HG02870 (cell line): ENCODE results near the gene HOXB4.

ENCODE experiments used
- ATAC-seq: cut with Tn5 transposase; IDR thresholded peaks from one replicate; pipeline ENCODE4 v1.9.1; 2021; ENCODE audit warnings: mild to moderate bottlenecking, moderate library complexity; ENCODE audit not compliant: unreplicated experiment

Gene HOXB4

GRCh38 chr17:48549914-48550501, 28.1 kb downstream of the HOXB4 start:
- no peak for ATAC-seq

GRCh38 chr17:48549281-48549630, 28.9 kb downstream of the HOXB4 start:
- ATAC-seq: no peak

- ATAC-seq: no peak
Observed at GRCh38 chr17:48548523-48549280, 29.4 kb downstream of the HOXB4 start.

GRCh38 chr17:48547808-48548522, 30.2 kb downstream of the HOXB4 start:
- ATAC-seq: no peak

GRCh38 chr17:48546924-48547807, 31.0 kb downstream of the HOXB4 start:
- no peak for ATAC-seq

- no peak for ATAC-seq
Observed at GRCh38 chr17:48546137-48546923, 31.8 kb downstream of the HOXB4 start.

- ATAC-seq: no peak
Observed at GRCh38 chr17:48545539-48545938, 32.6 kb downstream of the HOXB4 start.

- no peak for ATAC-seq
Observed at GRCh38 chr17:48545022-48545375, 33.2 kb downstream of the HOXB4 start, which contains the start of gene HOXB2. HOXB2 (minus strand) TSS chr17:48545109; CDS start chr17:48544911, 198 bp downstream.

- ATAC-seq: no peak
Observed at GRCh38 chr17:48544349-48545021, 33.7 kb downstream of the HOXB4 start.

- ATAC-seq: no peak
Observed at GRCh38 chr17:48543854-48544348, 34.2 kb downstream of the HOXB4 start.

GRCh38 chr17:48543107-48543853, 34.9 kb downstream of the HOXB4 start:
- ATAC-seq: no peak

GRCh38 chr17:48542698-48543106, 35.4 kb downstream of the HOXB4 start:
- ATAC-seq: no peak

- ATAC-seq: no peak
Observed at GRCh38 chr17:48542114-48542656, 36.0 kb downstream of the HOXB4 start.

- ATAC-seq: no peak
Observed at GRCh38 chr17:48541577-48542113, 36.5 kb downstream of the HOXB4 start.

GRCh38 chr17:48541036-48541576, 37.0 kb downstream of the HOXB4 start:
- no peak for ATAC-seq

- ATAC-seq: no peak
Observed at GRCh38 chr17:48540213-48540612, 37.9 kb downstream of the HOXB4 start.

GRCh38 chr17:48539177-48539576, 39.0 kb downstream of the HOXB4 start:
- ATAC-seq: no peak

- no peak for ATAC-seq
Observed at GRCh38 chr17:48537316-48537715, 40.8 kb downstream of the HOXB4 start.
